Measurements from ENCODE around the gene EML3. TPM values are rescaled to one million over a fixed set of nuclear protein-coding genes. Genes with fewer than 3 reads are reported as not detected.

Gene EML3
- total RNA-seq, 1 donor from 2014 or later, result 26.7 TPM

DNA sequence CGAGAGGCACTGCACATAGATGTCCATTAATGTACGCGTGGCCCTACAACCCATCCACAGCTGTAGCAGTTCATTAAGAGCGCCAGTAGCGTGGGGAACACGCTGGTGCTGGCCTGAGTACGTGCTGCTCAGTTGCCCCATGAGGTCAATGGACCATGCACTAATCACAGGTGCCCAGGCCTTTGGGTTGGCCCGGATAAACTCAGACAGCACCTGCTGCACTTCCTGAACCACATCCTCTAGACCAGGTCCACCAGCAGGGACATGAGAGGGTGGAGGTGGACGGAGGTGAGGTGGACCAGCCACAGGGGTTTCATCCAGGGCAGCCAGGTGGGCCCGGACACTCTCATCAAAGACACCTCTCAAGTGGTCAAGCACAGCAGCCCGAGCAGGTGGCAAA, 36.9 kb upstream of the EML3 start:
- no peak overlapping the region for H3K27ac Mint-ChIP-seq (ENCODE audit: unreplicated experiment)
- H3K9me3 Mint-ChIP-seq (ENCODE audit: unreplicated experiment), result peaks cover 13% of the 10 kb centered on the region
- H3K4me1 Mint-ChIP-seq (ENCODE audit: low read depth, unreplicated experiment), result peaks cover 15% of the 10 kb centered on the region
- H3K27me3 Mint-ChIP-seq (ENCODE audit: unreplicated experiment), result peaks cover 9% of the 10 kb centered on the region
- no peaks in the 10 kb centered on the region for H3K36me3 Mint-ChIP-seq (ENCODE audit: unreplicated experiment)
- TF ChIP-seq CTCF (IDR thresholded peaks at IDR 0.05; ENCODE audit: partially characterized antibody, unreplicated experiment), result no peak
- H3K4me3 Mint-ChIP-seq (ENCODE audit: unreplicated experiment), result no peak overlapping the region
- no peak for DNase-seq

GRCh38 chr11:62648967-62649364, 36.4 kb upstream of the EML3 start:
- peaks cover 9% of the 10 kb centered on the region for H3K27me3 Mint-ChIP-seq (ENCODE audit: unreplicated experiment)
- no peaks in the 10 kb centered on the region for H3K36me3 Mint-ChIP-seq (ENCODE audit: unreplicated experiment)
- no peak for DNase-seq
- peaks cover 13% of the 10 kb centered on the region for H3K9me3 Mint-ChIP-seq (ENCODE audit: unreplicated experiment)
- no peak overlapping the region for H3K27ac Mint-ChIP-seq (ENCODE audit: unreplicated experiment)
- no peak for TF ChIP-seq CTCF (IDR thresholded peaks at IDR 0.05; ENCODE audit: partially characterized antibody, unreplicated experiment)
- peaks cover 15% of the 10 kb centered on the region for H3K4me1 Mint-ChIP-seq (ENCODE audit: low read depth, unreplicated experiment)
- no peak overlapping the region for H3K4me3 Mint-ChIP-seq (ENCODE audit: unreplicated experiment)

DNA sequence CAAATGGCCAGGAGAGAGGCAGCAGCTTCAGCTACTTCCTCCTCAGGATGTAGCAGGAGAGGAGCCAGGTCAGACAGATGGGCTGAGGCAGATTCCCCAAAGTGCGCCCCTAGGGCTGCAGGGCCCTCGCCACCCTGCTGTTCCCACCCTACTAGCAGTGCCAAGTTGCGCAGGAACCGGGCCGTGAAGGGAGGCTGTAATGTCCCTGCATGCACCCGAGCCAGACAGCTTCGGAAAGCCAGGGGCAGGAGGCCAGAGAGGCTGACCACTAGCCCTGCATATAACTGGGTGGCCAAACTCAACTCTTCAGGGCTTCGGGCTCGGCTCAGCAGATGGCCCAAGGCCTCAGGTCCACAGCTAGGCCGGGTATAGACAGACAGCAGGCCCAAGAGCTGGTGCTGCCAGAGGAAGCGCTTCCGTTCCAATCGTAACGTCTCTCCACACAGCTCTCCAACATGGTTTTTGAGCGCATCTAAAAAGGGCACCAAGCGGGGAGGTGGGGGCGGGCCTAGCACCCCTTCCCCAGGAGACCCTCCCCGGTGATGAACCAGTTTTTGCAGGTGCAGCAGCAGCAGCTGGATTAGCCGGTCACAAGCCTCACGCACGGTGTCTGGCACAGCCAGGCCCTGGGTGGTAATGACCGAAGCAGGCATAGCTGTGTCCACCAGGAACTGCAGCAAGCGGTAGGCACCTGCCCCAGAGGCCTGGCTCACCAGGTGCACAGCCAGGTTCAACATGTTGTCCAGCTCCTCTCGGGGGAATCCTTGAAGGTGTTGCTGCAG, 35.8 kb upstream of the EML3 start:
- no peak for TF ChIP-seq CTCF (IDR thresholded peaks at IDR 0.05; ENCODE audit: partially characterized antibody, unreplicated experiment)
- Mint-ChIP-seq H3K36me3 (ENCODE audit: unreplicated experiment) (no peaks in the 10 kb centered on the region), H3K4me3 (ENCODE audit: unreplicated experiment) (no peak overlapping the region), H3K9me3 (ENCODE audit: unreplicated experiment) (peaks cover 10% of the 10 kb centered on the region), H3K27ac (ENCODE audit: unreplicated experiment) (no peak overlapping the region), H3K4me1 (ENCODE audit: low read depth, unreplicated experiment) (peaks cover 15% of the 10 kb centered on the region), H3K27me3 (ENCODE audit: unreplicated experiment) (peaks cover 9% of the 10 kb centered on the region)
- no peak for DNase-seq

DNA sequence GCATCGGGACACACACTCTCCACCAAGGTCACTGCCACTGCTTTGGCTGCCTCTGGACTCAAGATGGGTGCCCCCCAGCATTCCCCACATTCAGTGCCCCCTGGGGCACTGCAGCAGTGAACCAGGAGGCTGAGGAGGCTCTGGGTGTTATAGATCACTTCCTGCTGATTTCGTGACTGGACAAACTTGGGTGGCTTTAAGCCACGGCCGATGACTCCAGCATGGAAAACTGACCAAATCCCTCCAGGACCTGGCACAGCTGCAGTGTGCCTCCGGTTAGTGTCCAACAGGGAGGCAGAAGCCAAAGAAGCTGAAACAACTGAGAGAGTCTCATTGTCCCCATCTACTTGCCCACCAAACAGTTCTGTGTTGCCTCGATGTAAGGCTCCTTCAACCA, 35.0 kb upstream of the EML3 start:
- H3K27ac Mint-ChIP-seq (ENCODE audit: unreplicated experiment), result no peak overlapping the region
- TF ChIP-seq CTCF (IDR thresholded peaks at IDR 0.05; ENCODE audit: partially characterized antibody, unreplicated experiment), result no peak
- peaks cover 7% of the 10 kb centered on the region for H3K9me3 Mint-ChIP-seq (ENCODE audit: unreplicated experiment)
- H3K4me1 Mint-ChIP-seq (ENCODE audit: low read depth, unreplicated experiment), result peaks cover 14% of the 10 kb centered on the region
- H3K36me3 Mint-ChIP-seq (ENCODE audit: unreplicated experiment), result no peaks in the 10 kb centered on the region
- peaks cover 9% of the 10 kb centered on the region for H3K27me3 Mint-ChIP-seq (ENCODE audit: unreplicated experiment)
- DNase-seq, result no peak
- no peak overlapping the region for H3K4me3 Mint-ChIP-seq (ENCODE audit: unreplicated experiment)

- no peaks in the 10 kb centered on the region for H3K36me3 Mint-ChIP-seq (ENCODE audit: unreplicated experiment)
- H3K4me1 Mint-ChIP-seq (ENCODE audit: low read depth, unreplicated experiment), result peaks cover 10% of the 10 kb centered on the region
- H3K4me3 Mint-ChIP-seq (ENCODE audit: unreplicated experiment), result peak overlapping the region; percentile 99
- TF ChIP-seq CTCF (IDR thresholded peaks at IDR 0.05; ENCODE audit: partially characterized antibody, unreplicated experiment), result no peak
- no peak overlapping the region for H3K27ac Mint-ChIP-seq (ENCODE audit: unreplicated experiment)
- DNase-seq, result no peak
- H3K9me3 Mint-ChIP-seq (ENCODE audit: unreplicated experiment), result peaks cover 7% of the 10 kb centered on the region
- H3K27me3 Mint-ChIP-seq (ENCODE audit: unreplicated experiment), result peaks cover 8% of the 10 kb centered on the region
Measured at GRCh38 chr11:62646825-62647608, 34.4 kb upstream of the EML3 start.

Data from glutamatergic neuron (in vitro differentiated cells).